ELR (cell line): ENCODE measurements around the gene SMIM44.
"Not testable (repeated sequence)": the region's sequence is repeated elsewhere in the genome, so short reads cannot be mapped to it uniquely, and the experiment has no call there.

Source experiments
- DNase-seq: peaks from one replicate; pipeline ENCODE4 v3.0.0-alpha.2; 2015; ENCODE audit warnings: low read depth

The SMIM44 gene

DNA sequence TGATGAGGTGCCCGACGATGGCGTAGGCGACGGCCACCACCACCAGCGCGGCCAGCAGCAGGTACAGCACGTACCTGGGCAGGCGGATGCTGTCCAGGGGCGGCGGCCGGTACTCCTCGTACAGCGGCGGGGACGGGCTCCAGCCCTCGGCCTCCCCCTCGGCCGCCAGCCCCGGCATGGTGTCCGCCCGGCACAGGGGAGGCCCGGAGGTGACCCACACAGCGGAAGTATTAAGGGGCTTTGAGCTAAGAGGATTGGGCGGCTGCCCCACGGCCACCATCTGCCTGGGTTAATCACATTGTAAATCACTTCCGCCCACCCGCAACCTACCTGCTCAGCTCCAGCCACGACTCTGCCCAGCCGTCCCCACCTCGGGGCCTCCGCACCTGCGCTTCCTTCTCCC, at the start of gene SMIM44:
Gene SMIM44 (minus strand): TSS at position 216 of the 403 bp plus-strand sequence. CDS start 38 bp downstream, at position 178.
- no peak for DNase-seq

DNA sequence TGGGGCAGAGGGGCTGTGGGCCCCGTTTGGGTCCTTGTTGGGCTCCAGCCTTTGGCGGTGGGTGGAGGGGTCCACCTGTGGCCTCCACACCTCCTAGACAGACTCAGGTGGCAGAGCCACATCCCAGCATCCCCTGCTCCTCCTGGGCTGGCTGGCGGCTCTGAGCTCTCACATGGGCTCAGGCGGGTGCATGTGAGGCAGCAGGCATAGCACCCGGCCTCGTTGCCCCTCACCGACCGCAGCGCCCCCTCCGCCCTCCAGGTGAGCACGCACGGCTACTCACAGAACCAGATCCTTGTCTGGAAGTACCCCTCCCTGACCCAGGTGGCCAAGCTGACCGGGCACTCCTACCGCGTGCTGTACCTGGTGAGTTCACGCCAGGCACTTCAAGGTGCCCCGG, 49.8 kb upstream of the SMIM44 start:
- no peak for DNase-seq

DNA sequence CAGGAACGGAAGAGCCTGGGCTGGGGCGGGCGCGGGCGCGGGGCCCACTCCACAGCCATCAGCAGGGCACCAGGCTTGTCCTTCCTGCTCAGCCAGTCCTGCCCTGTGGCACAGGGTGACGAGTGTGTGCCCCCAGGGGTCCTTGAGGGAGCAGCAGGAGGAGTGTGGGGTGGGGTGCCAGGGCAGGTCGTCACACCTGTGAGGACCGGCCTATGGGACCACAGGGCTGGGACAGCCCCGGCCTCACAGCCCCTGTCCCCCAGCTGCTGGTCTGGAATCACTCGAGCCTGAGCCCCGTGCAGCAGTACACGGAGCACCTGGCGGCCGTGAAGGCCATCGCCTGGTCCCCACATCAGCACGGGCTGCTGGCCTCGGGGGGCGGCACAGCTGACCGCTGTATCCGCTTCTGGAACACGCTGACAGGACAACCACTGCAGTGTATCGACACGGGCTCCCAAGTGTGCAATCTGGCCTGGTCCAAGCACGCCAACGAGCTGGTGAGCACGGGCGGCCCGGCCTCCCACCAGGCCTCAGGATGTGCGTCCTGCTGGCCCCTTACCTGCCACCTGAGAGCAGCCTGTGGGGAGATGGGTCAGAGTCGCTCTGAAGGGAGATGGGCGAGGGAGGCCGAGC, 49.0 kb upstream of the SMIM44 start:
- DNase-seq: no peak

DNA sequence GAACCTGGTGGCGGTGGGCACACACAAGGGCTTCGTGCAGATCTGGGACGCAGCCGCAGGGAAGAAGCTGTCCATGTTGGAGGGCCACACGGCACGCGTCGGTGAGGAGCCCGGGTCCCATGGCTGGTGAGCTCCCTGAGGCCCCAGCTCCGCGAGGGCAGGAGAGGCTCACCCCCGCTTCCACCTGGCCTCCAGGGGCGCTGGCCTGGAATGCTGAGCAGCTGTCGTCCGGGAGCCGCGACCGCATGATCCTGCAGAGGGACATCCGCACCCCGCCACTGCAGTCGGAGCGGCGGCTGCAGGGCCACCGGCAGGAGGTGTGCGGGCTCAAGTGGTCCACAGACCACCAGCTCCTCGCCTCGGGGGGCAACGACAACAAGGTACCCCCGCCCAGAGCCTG, 48.5 kb upstream of the SMIM44 start:
- no peak for DNase-seq

DNA sequence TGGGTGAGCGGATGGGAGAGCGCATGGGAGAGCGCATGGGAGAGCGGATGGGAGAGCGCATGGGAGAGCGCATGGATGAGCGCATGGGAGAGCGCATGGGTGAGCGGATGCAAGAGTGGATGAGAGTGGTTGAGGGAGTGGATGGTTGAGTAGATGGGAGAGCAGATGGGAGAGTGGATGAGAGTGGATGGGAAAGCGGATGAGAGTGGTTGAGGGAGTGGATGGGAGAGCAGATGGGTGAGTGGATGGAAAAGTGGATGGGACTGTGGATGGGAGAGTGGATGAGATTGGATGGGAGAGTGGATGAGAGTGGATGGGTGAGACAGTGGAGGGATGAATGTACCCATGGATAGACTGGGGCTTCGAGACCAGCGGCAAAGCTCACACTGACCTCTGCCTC, 47.1 kb upstream of the SMIM44 start:
- no peak for DNase-seq

DNA sequence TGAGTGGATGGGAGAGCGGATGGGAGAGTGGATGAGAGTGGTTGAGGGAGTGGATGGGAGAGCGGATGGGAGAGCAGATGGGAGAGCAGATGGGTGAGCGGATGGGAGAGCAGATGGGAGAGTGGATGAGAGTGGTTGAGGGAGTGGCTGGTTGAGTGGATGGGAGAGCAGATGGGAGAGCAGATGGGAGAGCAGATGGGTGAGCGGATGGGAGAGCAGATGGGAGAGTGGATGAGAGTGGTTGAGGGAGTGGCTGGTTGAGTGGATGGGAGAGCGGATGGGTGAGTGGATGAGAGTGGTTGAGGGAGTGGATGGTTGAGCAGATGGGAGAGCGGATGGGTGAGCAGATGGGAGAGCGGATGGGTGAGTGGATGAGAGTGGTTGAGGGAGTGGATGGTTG, 46.1 kb upstream of the SMIM44 start:
- not testable (repeated sequence) for DNase-seq

DNA sequence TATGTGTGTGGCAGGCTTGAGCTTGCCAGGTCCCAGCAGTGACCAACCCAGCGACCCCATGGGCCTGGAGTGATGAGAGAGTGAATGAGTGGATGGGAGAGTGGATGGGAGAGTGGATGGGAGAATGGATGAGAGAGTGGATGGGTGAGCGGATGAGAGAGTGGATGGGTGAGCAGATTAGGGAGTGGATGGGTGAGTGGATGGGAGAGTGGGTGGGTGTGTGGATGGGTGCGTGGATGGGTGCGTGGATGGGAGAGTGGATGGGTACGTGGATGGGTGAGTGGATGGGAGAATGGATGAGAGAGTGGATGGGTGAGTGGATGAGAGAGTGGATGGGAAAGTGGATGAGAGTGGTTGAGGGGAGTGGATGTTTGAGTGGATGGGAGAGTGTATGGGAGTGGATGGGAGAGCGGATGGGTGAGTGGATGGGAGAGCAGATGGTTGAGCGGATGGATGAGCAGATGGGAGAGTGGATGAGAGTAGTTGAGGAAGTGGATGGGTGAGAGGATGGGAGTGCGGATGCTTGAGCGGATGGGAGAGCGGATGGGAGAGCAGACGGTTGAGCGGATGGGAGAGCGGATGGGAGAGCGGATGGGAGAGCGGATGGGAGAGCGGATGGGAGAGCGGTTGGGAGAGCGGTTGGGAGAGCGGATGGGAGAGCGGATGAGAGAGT, 45.4 kb upstream of the SMIM44 start:
- no peak for DNase-seq

DNA sequence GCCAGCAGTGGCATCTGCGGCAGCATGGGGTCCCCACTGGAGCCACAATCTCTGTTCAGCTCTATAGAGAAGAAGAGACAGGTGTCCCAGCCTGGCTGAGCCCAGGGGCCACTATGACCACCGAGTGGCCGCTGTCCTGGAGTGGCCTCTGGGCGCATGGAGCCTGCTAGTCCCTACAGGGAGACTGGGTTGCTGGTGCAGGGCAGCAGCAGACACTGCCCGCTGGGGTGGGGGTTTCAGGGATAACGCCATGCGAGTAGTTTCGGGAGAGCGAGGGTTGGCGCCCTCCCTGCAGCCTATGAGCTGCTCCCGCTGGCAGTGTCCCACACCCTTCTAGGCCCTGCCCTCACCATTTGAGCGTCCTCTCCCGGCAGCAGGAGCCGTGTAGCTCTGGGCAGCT, 44.8 kb upstream of the SMIM44 start:
- DNase-seq: no peak

DNA sequence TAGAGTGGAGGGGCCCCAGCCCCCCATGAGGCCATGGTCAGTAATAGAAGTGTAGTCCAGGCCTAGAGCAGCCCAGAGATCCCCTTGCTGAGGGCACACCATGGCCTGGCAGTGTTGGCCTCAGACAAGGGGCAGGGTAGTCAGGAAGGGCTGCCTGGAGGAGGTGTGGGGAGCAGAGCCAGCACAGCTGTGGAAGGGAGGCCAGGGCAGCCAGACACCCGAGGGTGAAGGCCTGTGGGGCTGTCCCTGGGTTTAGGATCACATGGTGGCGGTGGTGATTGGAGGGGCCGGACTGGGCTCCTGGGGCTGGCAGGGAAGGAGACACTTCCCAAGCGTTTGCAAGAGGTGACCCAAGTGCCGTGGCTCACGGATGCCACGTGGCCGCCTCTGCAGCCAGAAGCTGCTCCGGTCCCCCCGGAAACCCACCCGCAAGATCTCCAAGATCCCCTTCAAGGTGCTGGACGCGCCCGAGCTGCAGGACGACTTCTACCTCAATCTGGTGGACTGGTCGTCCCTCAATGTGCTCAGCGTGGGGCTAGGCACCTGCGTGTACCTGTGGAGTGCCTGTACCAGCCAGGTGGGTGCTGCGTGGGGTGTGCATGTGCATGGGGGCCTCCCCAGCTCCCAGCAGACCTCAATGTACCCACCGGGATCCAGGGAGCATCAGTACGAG, 44.1 kb upstream of the SMIM44 start:
- DNase-seq: no peak

DNA sequence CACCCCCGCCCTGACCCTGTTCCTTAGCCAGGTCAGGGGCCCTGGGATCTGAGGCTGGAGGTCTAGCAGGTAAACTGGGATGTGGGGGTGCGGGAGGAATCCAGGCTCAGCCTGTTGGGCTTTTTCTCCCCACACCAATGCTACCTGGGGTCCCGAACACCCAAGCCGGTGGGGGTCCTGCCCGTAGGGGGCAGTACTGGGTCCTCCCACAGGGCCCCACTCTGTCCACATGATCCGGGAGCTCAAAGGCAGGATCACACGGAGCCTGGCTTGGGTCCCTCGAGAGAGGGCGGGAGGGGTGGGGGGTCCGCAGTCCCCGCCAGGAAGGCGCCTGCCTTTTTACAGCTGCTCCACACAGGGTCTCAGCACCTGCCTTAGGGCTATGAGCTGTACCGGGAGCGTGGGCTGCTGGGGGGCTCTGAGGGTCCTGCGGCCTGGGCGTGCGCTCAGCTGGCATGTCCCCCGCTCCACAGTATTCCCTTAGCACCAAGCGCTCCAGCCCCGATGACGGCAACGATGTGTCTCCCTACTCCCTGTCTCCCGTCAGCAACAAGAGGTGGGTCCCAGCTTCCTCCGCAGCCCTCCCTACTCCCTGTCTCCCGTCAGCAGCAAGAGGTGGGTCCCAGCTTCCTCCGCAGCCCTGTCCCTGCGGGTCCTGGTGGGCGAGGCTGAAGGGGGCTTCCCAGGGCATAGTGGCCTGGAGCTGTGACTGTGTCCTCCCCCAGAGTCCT, 43.4 kb upstream of the SMIM44 start:
- no peak for DNase-seq

DNA sequence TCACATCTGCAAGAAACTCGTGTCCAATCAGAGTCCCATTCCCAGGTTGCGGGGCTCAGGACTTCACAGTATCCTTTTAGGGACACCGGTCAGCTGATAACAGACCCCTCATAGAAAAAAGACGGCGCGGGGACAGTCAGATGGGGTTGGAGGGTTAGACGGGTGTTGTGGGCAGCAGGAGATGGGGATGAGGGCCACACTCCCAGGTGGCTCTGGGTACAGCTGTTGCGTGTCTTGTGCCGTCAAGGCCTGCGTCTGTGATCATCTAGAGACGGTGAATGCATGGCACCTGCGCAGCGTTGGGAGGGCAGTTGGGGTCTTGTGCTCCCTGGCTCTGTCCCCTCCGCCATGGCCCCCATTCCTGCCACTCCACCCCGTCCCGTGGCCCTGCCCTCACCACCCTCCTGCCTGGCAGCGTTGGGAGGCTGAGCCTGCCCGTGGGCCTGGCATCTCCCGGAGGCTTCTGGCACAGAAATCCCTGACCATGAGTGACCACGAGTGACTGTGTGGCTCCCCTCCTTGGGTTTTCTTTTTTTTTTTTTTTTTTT, 41.7 kb upstream of the SMIM44 start:
- no peak for DNase-seq

DNA sequence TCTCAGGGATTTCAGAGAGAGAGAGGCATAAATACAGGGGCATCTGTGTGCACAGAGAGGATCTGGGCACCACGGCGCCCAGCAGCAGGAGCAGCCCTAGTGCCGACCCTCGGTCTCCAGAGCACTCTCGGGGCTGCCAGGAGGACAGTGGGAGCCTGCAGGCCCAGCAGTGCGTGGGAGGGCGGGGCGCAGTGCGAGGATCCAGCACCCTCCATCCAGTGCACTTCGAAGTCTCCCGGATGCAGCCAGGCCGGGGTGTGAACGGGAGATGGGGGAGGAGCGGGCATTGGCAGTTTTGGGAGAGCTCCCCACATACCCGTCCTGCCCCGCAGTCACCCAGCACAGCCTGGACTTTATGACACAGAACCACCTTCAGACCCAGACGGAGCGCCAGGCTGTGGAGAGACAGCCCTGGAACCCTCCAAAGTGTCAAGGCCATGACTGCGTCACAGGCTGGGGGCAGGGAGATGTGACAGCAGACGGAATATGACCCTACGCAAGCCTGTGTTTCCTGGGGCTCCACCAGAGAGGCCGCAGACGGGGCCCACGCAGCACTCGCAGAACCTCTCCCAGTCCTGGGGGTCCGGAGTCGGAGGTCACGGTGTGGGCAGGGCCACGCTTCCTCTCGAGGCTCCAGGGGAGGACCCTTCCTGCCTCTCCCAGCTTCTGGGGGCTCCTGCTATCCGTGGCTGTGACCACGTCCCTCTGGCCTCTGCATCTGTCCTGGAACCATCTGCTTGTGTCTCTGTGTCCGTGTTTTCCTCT, 41.0 kb upstream of the SMIM44 start:
- no peak for DNase-seq

DNA sequence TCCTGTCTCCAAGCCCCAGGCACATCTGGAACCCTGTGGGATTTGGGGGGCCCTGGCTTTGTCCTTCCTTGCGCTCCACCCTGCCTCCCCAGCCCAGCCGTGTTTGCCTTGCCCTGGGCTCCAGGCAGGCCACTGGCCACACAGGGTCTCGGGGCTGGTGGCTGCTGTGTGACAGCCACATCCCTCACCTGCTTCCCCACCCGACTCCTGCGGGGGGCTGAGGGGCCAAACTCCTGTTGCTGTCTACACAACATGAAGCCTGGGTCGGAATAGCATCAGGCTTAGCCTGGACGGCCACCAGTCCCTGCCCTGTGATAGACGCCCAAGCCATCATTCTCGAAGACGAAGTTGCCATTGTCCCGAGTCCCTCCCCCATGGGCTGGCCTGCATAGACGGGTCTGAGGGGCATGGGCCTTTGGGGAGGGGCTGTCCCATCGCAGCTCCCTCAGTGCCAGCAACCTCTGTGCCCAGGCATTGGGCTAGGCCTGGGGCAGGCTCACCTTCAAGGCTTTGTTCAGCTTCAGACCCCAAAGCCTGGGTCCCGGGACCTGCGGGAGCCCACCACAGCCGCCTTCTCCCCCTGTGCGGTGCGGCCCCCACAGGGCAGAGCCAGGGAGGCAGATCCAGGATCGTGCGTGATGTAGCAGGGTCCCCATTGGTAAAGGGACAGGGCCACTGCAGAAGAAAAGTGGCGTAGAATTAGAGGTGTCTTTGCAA, 40.3 kb upstream of the SMIM44 start:
- no peak for DNase-seq

DNA sequence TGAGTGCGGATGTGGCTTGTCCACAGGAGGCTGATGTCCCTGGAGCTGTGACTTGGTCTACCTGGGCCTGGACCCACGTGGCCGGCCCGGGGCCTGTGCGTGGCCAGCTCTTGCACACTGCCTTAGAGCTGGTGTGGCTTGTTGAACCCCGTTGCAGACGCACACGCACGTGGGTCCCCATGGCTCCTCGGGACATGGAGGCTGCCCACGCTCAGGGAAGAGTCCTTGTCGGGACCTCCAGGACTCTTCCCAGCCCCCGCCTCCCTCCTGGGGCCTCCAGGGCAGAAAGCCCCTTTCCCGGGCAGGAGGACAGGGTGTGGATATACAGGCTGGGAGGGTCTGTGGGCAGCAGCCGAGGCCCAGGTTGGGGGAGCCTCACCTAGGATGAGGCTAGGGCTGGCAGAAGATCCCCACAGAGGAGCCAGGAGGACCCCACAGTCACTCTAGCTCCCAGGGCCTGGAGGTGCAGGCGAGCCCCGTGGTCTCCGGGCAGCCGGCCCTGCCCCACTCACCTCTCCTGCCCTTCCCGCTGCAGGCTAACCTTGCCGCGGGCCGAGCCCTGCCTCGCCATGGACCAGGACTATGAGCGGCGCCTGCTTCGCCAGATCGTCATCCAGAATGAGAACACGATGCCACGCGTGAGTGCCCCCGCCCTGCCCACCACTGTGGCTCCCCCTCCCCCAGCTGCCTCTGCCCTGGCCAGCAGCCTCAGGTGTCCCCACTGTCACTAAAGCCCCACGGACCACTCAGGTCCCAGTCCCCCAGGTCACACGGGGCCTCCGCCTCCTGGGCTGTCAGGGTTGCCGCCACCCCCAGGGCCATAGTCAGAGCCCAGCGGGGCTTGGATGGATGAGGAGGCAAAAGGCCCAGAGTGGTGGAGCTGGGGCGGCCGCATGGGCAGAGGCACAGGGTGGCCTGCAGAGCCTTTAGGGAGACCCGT, 39.5 kb upstream of the SMIM44 start:
- no peak for DNase-seq

DNA sequence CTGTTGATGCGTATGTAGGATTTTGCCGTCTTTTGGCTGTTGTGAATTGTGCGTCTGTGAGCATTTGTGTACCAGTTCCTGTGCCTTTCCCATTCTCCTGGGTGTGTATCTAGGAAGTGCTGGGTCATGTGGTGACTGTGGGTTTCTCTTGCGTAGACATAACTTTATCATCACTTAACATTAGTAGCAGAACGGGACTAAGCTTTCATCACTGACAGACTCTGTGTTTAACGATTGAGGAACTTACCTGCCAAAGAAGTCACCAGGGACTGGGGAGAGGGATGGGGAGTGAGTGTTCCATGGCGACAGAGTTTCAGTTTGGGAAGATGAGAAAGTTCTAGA, 37.8 kb upstream of the SMIM44 start:
- DNase-seq: no peak

DNA sequence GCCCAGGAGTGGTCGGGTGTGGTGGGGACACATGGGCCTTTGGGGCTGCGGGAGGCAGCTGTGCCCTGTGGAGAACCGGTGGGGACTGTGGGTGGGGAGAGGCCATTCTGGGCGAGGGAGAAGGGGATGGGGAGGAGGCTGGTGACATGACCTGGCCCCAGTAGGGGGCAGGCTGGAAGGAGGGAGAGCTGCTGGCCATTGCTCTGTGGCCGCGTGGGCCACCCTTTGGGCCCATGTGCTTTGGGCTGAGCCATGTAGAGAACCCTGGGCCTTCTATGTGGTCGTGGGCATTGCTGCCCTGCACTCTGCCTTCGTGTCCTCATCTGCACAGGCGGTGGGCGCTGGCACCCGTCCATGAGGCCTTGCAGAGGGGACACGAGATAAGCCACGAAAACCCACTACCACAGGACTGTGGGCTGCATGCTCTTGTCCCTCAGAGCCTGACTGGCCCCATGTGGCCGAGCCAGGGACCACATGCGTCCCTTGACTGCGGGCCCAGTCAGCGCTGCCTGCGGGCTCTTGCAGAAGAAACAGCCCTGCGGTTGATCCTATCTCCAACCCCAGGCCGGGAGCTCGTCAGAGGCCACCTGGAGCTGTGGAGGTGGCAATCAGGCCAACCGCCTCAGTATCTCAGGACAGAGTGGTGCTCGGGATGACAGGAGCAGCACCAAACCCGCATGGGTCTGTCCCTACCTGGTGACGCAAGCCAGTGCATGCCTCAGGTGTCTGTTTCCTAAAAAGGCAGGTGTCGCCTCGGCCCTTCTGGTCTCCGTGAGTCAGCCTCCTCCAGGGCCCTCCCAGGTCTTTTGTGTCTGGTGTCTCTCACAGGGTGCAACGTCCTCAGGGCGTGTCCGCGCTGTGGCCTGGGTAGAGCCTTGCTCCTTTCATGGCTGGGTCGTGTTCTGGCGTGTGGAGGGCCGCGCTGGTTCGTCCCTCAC, 37.2 kb upstream of the SMIM44 start:
- no peak for DNase-seq

DNA sequence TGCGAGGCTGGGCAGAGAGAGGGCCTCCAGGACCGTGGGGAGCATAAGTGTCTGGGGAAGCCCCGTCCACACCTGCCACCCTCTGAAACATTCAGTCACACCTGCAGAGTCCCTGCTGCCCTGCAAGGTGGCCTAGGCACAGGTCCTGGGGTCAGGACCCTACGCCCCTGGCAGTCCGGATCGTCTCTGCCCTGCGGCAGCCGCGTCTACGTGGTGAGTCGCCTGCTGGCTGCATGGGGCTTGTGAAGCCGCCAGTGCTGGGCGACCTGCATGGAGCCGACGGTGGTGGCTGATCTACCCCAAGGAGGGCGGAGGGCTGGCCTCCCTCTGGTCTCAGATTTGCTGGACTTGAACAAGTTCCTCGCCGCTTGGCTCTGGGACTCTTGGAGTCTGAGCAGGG, 35.9 kb upstream of the SMIM44 start:
- DNase-seq: no peak

DNA sequence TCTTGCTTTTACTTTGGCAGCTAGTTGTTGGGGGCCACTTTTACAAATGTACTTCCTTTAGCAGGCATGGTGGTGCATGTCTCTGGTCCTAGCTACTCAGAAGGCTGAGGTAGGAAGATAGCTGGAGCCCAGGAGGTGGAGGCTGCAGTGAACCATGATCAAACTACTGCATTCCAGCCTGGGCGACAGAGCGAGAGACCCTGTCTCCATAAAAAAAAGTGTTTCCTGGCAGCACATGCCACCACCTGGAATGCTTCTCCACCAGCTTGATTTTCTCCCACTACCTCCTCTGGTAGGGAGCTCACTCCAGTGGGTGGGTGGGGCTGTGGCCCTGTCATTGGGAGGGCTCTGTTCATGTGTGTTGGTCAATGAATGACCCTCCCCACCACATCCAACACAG, 35.4 kb upstream of the SMIM44 start:
- no peak for DNase-seq

DNA sequence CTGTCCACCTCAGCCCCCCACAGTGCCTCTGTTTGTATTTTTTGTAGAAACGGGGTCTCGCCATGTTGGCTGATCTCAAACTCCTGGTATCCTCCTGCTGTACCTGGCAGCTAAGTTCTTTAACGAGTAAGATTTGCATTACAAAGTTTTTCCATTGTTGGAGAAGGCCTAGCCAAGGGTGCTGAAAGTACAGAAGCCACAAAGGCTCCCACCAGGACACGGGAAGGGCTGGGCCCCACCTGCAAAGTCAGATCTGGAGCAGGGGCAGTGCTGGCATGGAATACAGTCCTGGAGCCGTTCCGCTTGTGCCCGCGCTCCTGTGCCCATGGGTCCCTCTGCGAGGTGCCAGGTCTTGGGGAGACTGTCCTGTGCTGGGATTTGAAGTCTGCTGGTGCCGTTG, 35.0 kb upstream of the SMIM44 start:
- DNase-seq: no peak
